HFF-Myc (cell line): ENCODE measurements around the gene EHD4.

Experiments used
- DNase-seq: peaks from one replicate; pipeline ENCODE4 v3.0.0-alpha.2; 2011; ENCODE audit warnings: low read depth; ENCODE audit errors: extremely low read depth
- H3K4me3 ChIP-seq: replicated peaks from 2 replicates; pipeline ENCODE4 v1.5.1; 2011; ENCODE audit warnings: low read depth, mild to moderate bottlenecking, control low read depth, low read length
- TF ChIP-seq, protein P1 (sequence below): IDR thresholded peaks from 2 replicates; pipeline ENCODE4 v1.5.1; 2012; ENCODE audit warnings: mild to moderate bottlenecking, low read depth, low read length, control low read depth; ENCODE audit errors: missing control alignments

Gene EHD4

DNA sequence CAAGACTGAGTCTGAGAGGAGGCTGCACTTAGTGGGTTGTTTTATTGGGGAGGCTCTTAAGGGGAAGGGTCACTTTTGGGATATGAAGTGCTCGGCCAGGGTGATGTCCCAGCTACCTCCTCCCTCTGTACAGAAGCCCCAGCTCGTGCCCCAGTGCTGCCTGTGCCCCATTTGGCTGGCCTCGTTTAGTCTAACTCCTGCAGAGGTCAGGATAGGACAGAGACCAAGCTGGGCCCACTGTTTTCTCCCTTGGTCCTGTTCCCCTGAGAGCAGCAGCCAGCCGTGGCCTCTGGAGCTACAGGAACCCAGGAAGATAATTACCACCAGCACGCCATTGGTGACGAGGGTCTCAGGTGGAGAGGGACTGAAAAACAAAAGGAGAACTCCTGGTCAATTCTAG, 30.0 kb upstream of the EHD4 start:
- H3K4me3 ChIP-seq = no peak overlapping the region
- TF ChIP-seq, protein P1, sequence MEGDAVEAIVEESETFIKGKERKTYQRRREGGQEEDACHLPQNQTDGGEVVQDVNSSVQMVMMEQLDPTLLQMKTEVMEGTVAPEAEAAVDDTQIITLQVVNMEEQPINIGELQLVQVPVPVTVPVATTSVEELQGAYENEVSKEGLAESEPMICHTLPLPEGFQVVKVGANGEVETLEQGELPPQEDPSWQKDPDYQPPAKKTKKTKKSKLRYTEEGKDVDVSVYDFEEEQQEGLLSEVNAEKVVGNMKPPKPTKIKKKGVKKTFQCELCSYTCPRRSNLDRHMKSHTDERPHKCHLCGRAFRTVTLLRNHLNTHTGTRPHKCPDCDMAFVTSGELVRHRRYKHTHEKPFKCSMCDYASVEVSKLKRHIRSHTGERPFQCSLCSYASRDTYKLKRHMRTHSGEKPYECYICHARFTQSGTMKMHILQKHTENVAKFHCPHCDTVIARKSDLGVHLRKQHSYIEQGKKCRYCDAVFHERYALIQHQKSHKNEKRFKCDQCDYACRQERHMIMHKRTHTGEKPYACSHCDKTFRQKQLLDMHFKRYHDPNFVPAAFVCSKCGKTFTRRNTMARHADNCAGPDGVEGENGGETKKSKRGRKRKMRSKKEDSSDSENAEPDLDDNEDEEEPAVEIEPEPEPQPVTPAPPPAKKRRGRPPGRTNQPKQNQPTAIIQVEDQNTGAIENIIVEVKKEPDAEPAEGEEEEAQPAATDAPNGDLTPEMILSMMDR = no peak
- DNase-seq = no peak

DNA sequence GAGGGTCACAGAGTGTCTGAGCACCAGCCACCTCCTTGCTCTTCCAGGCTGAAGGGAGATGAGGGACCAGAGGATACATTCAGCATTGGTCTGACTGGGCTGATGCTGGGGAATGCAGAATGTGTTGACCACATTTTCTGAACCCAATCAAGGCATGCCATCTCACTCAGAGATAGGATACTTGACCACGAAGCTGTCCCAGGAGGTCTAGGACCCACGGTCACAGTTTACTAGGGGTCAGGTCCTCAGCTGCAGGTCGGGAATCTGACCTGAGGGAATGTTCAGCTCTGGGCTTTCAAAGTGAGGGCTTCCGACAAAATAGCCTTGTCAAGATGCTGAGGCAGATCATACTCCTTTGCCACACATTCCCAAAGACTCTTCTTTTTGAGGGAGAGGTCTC, 28.9 kb upstream of the EHD4 start:
- H3K4me3 ChIP-seq = no peak overlapping the region
- no peak for DNase-seq
- TF ChIP-seq, protein P1 = no peak

DNA sequence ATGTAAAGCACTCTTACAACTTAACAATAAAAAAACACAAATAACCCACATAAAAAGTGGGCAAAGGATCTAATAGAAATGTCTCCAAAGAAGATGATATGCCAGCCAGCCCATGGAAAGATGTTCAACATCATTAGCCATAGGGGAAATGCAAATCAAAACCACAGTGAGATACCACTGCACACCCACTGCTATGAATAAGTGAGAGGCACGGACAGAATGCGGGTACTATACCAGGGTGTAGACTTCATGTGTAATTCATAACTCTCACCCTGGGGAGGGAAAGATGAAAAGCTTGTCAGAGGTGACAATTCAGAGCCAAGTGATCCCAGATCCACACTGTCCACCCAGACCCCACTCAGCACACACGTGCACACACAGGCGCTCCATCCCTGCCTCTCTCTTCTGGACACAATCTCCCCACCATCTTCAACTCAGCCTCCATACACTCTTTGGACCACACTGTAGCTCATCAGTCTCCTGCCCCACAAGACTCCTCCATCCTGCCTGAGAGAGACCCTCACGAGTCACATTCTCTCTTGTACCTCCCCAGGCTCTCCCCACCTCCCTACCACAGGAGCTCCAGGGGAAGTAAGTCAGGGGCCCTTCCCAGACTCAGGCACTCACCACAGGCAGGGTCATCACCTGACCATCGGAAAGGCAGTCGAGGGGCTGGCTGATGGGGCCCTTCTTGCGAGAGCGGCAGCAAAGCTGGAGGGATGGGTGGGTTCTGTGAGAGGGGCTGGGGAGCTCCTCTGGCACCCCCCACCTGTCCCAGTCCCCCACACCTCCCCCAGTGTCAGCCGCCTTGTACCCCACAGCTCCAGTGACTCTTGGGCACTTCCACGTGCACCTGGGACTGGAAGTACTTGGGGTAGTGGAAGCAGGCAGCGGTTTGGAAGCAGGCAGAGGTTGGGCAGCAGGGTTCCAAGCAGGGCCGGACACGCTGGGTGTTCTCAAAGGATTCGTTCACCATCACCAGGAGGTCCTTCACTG, 27.2 kb upstream of the EHD4 start:
- no peak overlapping the region for H3K4me3 ChIP-seq
- TF ChIP-seq, protein P1 = no peak
- no peak for DNase-seq

DNA sequence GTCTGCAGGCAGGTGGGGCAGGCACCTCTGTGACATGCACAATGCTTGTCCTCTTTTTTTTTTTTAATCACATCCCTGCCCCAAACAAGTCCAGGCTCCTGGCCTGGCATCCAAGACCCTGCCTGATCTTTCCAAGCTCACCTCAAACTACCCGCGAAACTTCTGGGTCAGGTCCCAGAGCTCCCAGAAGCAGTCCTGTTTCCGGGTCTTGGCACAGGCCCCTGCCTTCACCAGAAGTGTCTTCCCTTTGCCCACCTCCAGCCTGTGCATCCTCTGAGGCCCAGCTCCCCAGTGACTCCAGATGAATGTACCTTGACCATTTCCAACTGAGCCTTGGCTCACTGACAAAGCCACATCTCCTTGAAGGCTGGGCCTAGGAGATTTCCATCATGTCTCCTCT, 25.5 kb upstream of the EHD4 start:
- H3K4me3 ChIP-seq = no peak overlapping the region
- TF ChIP-seq, protein P1 = no peak
- DNase-seq = no peak

DNA sequence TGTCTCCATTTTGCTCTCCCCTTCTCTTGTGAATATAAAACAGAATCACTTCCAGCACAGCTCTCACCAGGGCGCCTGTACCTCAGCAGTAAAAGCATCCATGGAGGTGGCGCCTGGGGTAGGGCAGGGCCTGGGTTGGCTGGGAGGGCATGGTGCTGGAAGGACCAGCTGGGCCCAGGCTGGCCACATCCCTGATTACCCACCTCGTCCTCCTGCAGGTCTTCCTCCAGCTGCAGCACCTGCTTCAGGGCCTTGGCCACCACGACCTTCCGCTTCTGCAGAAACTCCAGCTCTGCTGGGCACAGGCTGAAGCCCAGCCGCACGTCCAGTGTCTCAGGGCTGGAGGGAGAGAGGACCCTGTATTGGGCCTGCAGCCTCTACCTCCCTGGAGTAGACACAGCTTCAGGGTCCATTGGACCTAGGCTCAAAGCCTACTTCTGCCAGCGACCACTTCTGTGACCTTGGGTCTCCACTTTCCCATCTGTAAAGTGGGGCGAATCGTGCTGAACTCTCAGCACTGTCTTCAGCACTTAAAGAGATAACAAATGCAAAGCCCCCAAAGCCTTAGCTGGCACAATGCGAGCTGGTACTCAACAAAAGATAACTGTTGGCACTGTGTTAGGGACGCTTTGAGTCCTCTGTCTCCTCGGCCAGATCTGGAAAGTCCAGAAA, 24.7 kb upstream of the EHD4 start:
- TF ChIP-seq, protein P1 = no peak
- no peak for DNase-seq
- H3K4me3 ChIP-seq = no peak overlapping the region

DNA sequence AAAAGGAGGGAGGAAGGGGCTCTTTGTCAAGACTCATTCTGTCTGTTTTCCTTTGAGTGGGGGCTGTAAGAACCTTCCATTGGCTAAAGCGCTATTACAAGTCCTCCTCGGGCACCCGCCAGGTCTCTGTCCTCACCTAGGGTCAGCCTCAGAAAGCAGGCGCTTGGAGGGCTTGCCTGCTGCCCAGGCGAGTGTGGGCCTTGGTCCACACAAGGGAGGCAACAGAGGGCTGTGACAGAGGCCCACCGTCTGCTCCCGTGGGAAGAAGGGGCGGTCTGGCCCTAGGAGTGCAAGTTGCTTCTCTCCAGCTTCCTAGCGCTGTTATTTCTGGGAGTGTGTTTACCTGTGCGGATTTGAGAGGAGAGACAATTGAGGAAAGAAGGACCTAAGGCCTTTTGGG, 24.0 kb upstream of the EHD4 start:
- no peak overlapping the region for H3K4me3 ChIP-seq
- TF ChIP-seq, protein P1 = no peak
- DNase-seq = no peak
